Activated naive CD8-positive, alpha-beta T cell treated with anti-CD3 and anti-CD28 coated beads, Interleukin-2, amount 10 ng/mL, durations not matched to agents 7 days and 5 days (primary cell): ENCODE measurements around the gene GATA2. TPM values are rescaled to one million over a fixed set of nuclear protein-coding genes. Genes with fewer than 3 reads are reported as not detected.

ENCODE experiments used
- ATAC-seq: fragments of 150-1000 bp; cut with Tn5 transposase; one replicate; pipeline ENCODE4 v1.10.0; 2021; ENCODE audit warnings: low read depth, moderate library complexity
- POLR2A ChIA-PET: fragments of 350-600 bp; sonication (Branson Sonifier 250); formaldehyde crosslinking; loops from one replicate; lab custom pipeline; 2021; ENCODE audit warnings: antibody characterized with exemption; lab: Charles Lee
- DNase-seq: peaks from one replicate; pipeline ENCODE4 v3.0.0; 2021
- H3K27ac Mint-ChIP-seq: one replicate; pipeline ENCODE4 v1.8.0; 2022; ENCODE audit warnings: mild to moderate bottlenecking, mixed read lengths
- H3K27me3 Mint-ChIP-seq: one replicate; pipeline ENCODE4 v1.8.0; 2022; ENCODE audit warnings: mild to moderate bottlenecking, moderate library complexity, mixed read lengths
- H3K36me3 Mint-ChIP-seq: one replicate; pipeline ENCODE4 v1.8.0; 2021; ENCODE audit warnings: mild to moderate bottlenecking, mixed read lengths
- H3K4me1 Mint-ChIP-seq: one replicate; pipeline ENCODE4 v1.8.0; 2021; ENCODE audit warnings: mixed read lengths
- H3K4me3 Mint-ChIP-seq: one replicate; pipeline ENCODE4 v1.8.0; 2022; ENCODE audit warnings: mild to moderate bottlenecking, moderate library complexity, mixed read lengths
- H3K9me3 Mint-ChIP-seq: one replicate; pipeline ENCODE4 v1.8.0; 2021; ENCODE audit warnings: mixed read lengths
- total RNA-seq, 2 experiments: library from RNA; stranded (reverse); gene quantifications; one replicate each; pipeline ENCODE4 v1.2.3, GENCODE V29; 2021

The GATA2 gene
- total RNA-seq, 2 experiments from 2014 or later, result not detected

DNA sequence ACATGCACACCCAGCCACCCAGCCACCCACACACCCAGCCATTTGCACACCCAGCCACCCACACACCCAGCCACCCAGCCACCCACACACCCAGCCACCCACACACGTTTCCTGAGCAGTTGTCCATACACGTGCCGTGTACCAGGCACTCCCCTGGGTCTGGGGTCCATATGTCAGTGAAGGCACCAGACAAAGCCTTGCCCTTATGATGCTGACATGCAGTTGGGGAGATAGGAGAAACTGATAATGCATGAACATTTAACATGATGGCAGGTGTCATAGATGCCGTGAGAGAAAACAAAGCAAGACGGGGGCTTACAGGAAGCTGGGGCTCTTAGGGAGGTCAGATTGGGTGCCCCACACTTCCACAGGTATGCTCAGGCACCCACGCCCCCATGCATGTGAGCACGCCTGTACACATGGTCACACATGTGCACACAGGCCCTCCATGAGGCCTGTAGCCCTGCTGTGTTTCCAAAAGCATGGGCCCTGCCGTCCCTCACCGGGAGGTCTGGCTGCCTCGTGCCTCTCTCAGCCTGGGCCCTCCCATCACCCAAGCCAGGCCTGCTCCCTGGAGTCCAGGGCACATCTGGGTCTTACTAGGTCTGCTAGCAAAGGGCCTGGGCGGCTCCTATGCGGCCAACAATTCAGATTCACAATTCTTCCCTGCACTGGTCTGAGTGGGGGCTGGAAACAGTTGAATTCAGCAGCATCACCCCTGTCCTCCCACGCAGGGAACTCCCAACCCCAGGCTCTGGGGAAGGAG lies 22.7 kb downstream of the GATA2 start:
- DNase-seq (no peak), ATAC-seq (no peak)
- Mint-ChIP-seq H3K36me3 (no peaks in the 10 kb centered on the region), H3K27ac (no peak overlapping the region), H3K9me3 (no peaks in the 10 kb centered on the region), H3K4me3 (no peak overlapping the region), H3K4me1 (peaks cover 10% of the 10 kb centered on the region), H3K27me3 (peaks cover 23% of the 10 kb centered on the region)
- POLR2A ChIA-PET, result no interaction called here

DNA sequence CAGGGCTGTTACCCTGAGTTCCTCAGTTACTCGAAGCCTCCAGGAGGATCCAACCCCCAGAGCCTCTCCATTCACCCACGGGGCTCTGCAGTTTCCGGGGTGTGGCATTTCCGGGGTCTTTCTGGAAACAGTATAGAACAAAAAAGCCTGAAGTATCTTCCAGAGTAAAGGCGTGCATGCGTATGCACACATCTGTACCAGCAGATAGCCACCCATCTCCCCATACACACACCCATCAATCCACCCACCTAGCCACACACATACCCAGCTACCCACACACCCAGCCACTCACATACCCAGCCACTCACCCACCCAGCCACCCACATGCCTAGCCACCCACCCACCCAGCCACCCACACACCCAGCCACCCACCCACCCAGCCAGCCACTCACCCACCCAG lies 23.4 kb downstream of the GATA2 start:
- no peaks in the 10 kb centered on the region for H3K9me3 Mint-ChIP-seq
- no peak overlapping the region for H3K4me3 Mint-ChIP-seq
- POLR2A ChIA-PET, result no interaction called here
- no peak overlapping the region for H3K27ac Mint-ChIP-seq
- H3K4me1 Mint-ChIP-seq, result peaks cover 12% of the 10 kb centered on the region
- no peak for ATAC-seq
- peaks cover 21% of the 10 kb centered on the region for H3K27me3 Mint-ChIP-seq
- no peak for DNase-seq
- H3K36me3 Mint-ChIP-seq, result no peaks in the 10 kb centered on the region

DNA sequence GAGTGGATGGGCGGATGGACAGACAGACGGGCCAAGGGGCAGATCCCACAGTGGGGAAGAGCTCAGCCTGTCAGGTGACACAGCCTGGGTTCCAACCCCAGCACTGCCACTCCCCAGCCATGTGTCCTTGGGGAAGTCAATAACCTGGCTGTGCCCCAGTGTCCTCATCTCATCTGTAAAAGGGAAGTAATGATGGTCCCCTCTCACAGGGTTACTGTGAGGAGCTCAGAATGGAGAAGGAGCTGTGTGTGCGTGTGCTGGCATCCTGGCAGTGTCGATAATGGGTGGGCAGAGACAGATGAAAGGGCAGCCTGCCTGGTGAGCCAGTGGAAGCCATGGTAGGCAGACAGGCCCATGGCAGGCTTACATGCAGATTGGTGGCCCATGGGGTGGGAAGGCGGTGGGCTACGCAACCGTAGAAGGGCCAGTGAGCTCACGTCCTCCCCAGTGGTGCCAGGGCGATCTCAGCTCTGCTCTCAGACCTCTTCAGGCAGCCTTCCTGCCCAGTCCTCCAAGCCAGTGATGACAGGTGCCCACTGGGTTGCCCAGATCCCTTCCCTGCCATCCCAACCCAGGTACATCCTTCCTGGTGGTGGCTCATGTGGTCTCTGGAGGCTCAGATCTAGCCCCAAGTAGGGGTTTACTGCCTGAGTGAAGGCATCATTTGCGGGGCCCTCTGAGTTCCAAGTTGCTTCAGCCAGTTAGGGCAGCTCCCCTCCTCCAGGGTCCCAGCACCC lies 24.0 kb downstream of the GATA2 start:
- H3K4me3 Mint-ChIP-seq, result no peak overlapping the region
- peaks cover 15% of the 10 kb centered on the region for H3K4me1 Mint-ChIP-seq
- ATAC-seq (no peak), DNase-seq (no peak)
- no peaks in the 10 kb centered on the region for H3K9me3 Mint-ChIP-seq
- no peaks in the 10 kb centered on the region for H3K36me3 Mint-ChIP-seq
- peaks cover 19% of the 10 kb centered on the region for H3K27me3 Mint-ChIP-seq
- no peak overlapping the region for H3K27ac Mint-ChIP-seq
- POLR2A ChIA-PET, result no interaction called here

DNA sequence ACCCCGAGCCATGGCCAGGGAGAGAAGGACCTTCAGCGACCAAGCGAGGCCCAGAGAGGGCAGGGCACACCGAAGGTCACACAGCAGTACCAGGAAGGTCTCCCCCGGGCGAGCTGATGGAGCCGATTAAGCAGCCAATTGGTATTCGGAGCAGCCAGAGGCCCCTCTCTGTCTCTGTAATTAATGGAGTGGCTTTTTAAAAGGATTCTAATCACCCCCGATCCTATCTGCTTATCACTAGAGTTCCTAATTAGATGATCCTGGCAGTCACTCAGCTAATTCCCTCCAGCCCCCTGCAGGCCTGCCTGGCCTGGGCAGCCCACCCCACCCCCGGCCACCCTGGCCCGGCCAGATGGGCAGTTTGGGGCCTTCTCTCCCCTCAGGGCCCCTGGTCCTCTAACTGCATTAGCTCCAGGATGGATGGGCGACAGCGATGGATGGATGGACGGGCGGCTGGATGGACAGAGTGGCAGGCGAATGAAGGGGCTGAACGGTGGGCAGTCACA lies 24.7 kb downstream of the GATA2 start:
- no peak for ATAC-seq

DNA sequence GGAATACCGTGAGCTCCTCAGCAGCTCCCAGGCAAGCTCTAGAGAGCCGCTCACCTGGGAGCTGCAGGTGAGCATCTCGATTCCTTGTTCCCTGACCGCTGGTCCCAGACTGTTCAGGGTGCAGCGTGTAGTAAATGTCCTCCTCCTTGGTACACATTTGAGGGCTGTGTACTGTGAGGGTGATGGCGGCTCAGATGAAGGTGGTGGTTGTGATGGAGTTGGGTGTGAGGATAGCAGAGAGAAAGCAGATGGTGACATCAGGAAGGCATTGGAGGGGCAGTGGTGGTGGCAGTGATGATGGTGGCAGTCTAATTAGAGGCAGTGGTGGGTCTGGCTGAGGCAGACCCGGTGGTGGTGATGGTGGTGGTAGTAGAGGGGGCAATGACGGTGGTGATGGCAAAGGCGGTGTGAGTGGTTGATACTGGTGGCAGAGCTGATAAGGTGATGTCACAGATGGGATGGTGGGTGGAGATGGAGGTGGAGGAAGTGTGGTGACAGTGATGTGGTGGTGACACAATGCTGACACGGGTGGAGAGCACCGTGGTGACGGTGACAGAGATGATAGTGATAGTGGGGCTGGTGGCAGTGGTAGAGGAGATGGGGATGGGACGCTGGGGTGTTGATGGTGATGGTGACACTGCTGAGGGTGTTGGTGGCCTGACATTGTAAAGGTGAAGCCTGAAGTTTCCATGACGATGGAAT lies 26.0 kb downstream of the GATA2 start, which contains the start of gene DNAJB8:
Gene DNAJB8 (minus strand): TSS at position 51 of the 702 bp plus-strand sequence. CDS start 3,645 bp downstream, outside the sequence.
- POLR2A ChIA-PET, result no interaction called here
- Mint-ChIP-seq H3K36me3 (no peaks in the 10 kb centered on the region), H3K27me3 (peaks cover 12% of the 10 kb centered on the region), H3K27ac (no peak within 1 kb of the TSS), H3K9me3 (no peaks in the 10 kb centered on the region), H3K4me1 (peaks cover 15% of the 10 kb centered on the region), H3K4me3 (no peak within 1 kb of the TSS)
- peak; percentile 46 for ATAC-seq
- DNase-seq, result no peak

More for the DNA sequence above, 24.7 kb downstream of the GATA2 start:
- Mint-ChIP-seq H3K4me3 (no peak overlapping the region), H3K27me3 (peaks cover 16% of the 10 kb centered on the region), H3K4me1 (peaks cover 15% of the 10 kb centered on the region), H3K36me3 (no peaks in the 10 kb centered on the region), H3K27ac (no peak overlapping the region), H3K9me3 (no peaks in the 10 kb centered on the region)
- no peak for DNase-seq
- POLR2A ChIA-PET, result no interaction called here

DNA sequence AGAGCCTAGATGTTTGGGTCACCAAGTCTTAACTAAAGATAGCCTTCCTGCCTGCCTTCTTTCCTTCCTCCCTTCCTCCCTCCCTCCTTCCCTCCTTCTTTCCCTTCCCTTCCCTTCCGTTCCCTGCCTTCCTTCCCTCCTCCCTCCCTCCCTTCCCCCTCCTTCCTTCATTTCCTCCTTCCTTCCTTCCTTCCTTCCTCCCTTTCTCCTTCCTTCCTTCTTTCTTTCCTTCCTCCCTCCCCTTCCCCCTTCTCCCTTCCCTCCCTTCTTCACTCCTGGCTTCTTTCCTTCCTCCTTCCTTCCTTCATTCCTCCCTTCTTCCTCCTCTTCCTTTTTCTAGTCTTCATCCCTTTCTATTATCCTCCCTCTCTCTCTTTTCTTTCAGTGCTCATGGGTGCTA lies 28.3 kb downstream of the GATA2 start:
- no peaks in the 10 kb centered on the region for H3K36me3 Mint-ChIP-seq
- no peaks in the 10 kb centered on the region for H3K9me3 Mint-ChIP-seq
- POLR2A ChIA-PET, result no interaction called here
- no peak overlapping the region for H3K27ac Mint-ChIP-seq
- no peak overlapping the region for H3K4me3 Mint-ChIP-seq
- DNase-seq (no peak), ATAC-seq (no peak)
- peaks cover 9% of the 10 kb centered on the region for H3K27me3 Mint-ChIP-seq
- peaks cover 15% of the 10 kb centered on the region for H3K4me1 Mint-ChIP-seq

DNA sequence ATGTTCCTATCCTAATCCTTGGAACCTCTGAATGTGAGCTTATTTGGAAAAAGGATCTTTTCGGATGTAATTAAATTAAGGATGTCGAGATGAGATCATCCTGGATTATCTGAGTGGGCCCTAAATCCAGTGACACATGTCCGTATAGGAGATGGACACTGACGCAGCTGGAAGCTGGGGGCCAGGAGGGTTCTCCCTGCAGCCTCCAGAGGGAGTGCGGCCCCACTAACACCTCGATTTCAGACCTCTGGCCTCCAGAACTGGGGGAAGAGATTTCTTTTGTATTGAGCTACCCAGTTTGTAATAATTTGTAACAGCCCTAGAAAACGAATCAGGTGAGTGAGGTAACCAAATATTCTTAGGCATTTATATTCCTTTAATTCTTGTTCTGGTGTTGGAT lies 28.8 kb downstream of the GATA2 start:
- H3K9me3 Mint-ChIP-seq, result no peaks in the 10 kb centered on the region
- ATAC-seq (no peak), DNase-seq (no peak)
- no peak overlapping the region for H3K4me3 Mint-ChIP-seq
- POLR2A ChIA-PET, result no interaction called here
- peaks cover 15% of the 10 kb centered on the region for H3K4me1 Mint-ChIP-seq
- peaks cover 9% of the 10 kb centered on the region for H3K27me3 Mint-ChIP-seq
- H3K36me3 Mint-ChIP-seq, result no peaks in the 10 kb centered on the region
- H3K27ac Mint-ChIP-seq, result no peak overlapping the region

DNA sequence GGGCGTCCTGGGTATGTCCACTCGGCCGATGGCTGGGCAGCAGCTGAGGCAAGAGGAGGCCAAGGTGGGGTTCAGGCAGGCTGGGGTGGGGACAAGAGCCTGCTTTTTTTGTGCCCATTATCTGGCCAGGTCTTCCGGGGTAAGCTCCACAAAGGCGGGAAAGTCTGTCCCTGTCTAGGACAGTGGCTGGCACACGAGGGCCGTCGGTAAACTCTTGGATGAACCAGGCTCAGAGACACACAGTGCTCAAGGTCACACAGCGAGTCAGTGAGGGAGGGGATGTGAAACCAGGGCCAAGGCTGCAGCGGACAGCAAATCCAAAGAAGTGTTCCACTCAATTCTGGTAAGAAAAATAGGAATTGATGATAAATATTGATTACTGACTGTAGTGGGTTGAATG lies 29.2 kb downstream of the GATA2 start:
- no peak overlapping the region for H3K27ac Mint-ChIP-seq
- no peak for ATAC-seq
- no peak for DNase-seq
- peaks cover 9% of the 10 kb centered on the region for H3K27me3 Mint-ChIP-seq
- no peaks in the 10 kb centered on the region for H3K9me3 Mint-ChIP-seq
- no peak overlapping the region for H3K4me3 Mint-ChIP-seq
- POLR2A ChIA-PET, result no interaction called here
- no peaks in the 10 kb centered on the region for H3K36me3 Mint-ChIP-seq
- peaks cover 15% of the 10 kb centered on the region for H3K4me1 Mint-ChIP-seq

DNA sequence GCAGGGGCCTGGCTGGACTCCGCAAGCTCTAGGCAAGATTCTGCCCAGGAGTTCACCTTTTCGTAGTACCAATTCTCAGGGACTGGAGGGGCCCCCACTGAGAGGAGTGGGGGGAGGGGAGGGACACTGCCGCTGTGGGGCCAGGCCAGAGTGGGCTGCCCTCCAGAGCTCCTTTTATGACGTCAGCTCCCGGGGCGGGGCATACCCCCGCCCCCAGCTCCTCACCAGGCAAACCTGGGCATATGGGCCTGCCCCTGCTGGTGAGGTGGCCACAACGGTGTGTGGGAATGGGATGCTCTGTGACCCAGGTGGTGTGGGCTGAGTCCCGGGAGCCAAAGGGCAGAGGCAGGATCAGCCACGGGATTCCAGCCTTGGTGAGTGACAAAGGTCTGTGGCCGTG lies 29.6 kb downstream of the GATA2 start:
- Mint-ChIP-seq H3K27me3 (peaks cover 9% of the 10 kb centered on the region), H3K36me3 (no peaks in the 10 kb centered on the region), H3K27ac (no peak overlapping the region), H3K9me3 (no peaks in the 10 kb centered on the region), H3K4me3 (no peak overlapping the region), H3K4me1 (peaks cover 15% of the 10 kb centered on the region)
- POLR2A ChIA-PET, result no interaction called here
- DNase-seq (no peak), ATAC-seq (no peak)

DNA sequence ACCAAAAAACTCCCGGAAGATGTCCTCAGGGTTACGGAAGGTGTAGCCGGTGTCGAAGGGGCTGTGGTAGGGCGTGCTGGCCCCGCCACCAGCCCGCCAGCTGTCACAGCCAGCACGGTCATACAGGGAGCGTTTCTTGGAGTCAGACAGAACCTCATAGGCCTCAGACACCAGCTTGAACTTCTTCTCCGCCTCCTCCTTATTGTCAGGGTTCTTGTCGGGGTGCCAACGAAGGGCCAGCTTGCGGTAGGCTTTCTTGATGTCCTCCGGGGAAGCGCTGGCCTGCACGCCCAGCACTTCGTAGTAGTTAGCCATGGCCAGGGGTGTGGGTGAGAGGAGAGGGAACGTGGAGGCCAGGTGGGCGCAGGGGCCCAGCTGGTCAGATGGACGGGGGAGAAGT lies 30.1 kb downstream of the GATA2 start:
- H3K4me1 Mint-ChIP-seq, result peaks cover 15% of the 10 kb centered on the region
- ATAC-seq, result no peak
- H3K27me3 Mint-ChIP-seq, result peaks cover 9% of the 10 kb centered on the region
- no peaks in the 10 kb centered on the region for H3K9me3 Mint-ChIP-seq
- POLR2A ChIA-PET, result no interaction called here
- DNase-seq, result no peak
- H3K4me3 Mint-ChIP-seq, result no peak overlapping the region
- H3K27ac Mint-ChIP-seq, result no peak overlapping the region
- no peaks in the 10 kb centered on the region for H3K36me3 Mint-ChIP-seq

DNA sequence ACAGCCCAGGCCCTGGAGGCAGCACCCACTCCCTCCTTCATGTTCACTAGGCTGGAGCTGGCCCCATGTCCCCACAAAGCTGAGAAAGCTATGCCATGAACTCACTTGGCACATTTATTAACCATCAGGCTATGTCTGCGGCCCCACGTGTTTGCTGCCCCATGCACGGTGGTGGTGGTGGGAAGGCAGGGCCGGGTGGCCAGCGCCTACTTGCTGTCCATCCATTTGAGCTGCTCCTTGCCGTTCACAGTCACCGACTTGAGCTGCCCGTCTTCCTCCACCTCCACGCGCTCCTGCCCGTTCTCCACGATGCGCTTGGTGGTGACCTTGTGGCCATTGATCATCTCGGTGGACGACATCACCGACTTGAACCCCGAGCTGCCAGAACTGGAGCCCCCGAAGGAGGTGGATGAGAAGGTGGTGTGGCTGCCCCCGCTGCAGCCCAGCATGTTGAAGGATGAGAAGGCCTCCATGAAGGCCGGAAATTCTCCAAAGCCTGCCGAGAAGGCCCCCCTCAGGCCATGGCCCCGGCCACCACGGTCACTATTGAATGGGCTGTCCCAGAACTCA lies 30.6 kb downstream of the GATA2 start:
- H3K27ac Mint-ChIP-seq, result no peak overlapping the region
- H3K4me1 Mint-ChIP-seq, result peaks cover 15% of the 10 kb centered on the region
- ATAC-seq, result no peak
- no peak for DNase-seq
- H3K9me3 Mint-ChIP-seq, result no peaks in the 10 kb centered on the region
- peaks cover 9% of the 10 kb centered on the region for H3K27me3 Mint-ChIP-seq
- no peaks in the 10 kb centered on the region for H3K36me3 Mint-ChIP-seq
- H3K4me3 Mint-ChIP-seq, result no peak overlapping the region
- POLR2A ChIA-PET, result no interaction called here

DNA sequence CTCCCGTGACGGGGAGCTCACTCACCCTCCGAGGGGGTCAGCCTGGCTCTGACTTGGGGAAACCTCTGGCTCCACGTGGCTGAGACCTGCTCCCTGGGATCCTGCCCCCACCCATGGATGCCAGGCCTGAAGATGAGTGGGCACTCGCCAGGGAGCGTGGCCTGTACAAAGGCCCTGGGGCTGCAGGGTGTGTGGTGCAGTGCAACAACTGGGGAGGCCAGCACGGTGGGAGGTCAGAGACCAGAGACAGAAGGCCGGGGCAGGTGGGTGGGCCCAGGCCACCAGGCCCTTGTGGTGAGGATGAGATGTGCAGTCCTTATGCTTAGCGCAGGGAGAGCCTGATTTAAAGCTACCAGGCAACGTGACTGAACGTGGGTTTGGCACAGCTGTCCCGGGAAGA lies 31.3 kb downstream of the GATA2 start:
- POLR2A ChIA-PET, result no interaction called here
- H3K4me3 Mint-ChIP-seq, result no peak overlapping the region
- peaks cover 8% of the 10 kb centered on the region for H3K4me1 Mint-ChIP-seq
- H3K9me3 Mint-ChIP-seq, result no peaks in the 10 kb centered on the region
- H3K36me3 Mint-ChIP-seq, result no peaks in the 10 kb centered on the region
- H3K27ac Mint-ChIP-seq, result no peak overlapping the region
- no peak for DNase-seq
- ATAC-seq, result no peak
- H3K27me3 Mint-ChIP-seq, result peaks cover 4% of the 10 kb centered on the region

DNA sequence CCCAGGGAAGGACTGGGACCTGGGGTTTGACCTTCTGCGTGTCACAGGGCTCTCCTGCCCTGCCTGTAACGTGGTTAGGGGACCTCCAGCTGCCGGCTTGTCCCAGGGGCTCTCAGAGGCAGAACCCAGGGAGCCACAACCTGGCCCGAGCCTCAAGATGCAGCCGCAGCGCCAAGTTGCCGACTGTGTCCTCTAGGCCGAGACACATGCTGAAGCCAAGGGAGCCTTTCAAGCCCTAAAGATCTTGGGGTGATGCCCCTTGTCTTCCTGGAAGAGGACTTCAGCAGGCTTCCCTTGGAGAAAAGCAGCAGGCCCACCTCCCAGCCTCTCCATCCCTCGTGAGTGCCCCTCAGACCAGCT lies 33.6 kb downstream of the GATA2 start:
- Mint-ChIP-seq H3K36me3 (no peaks in the 10 kb centered on the region), H3K4me1 (peaks cover 2% of the 10 kb centered on the region), H3K27me3 (peaks cover 17% of the 10 kb centered on the region), H3K27ac (no peak overlapping the region), H3K4me3 (no peak overlapping the region), H3K9me3 (no peaks in the 10 kb centered on the region)
- ATAC-seq, result no peak
- POLR2A ChIA-PET, result no interaction called here
- DNase-seq, result no peak
